A549 treated with Hydrocortisone at 1 μM for 4 hours (cell line): ENCODE results near the gene CALU. TPM values are rescaled to one million over a fixed set of nuclear protein-coding genes. Genes with fewer than 3 reads are reported as not detected.

Experiments used
- total RNA-seq: library from RNA; stranded (reverse); fragments of 200-300 nt; extraction: Qiagen RNA extraction; gene quantifications from 5 replicates; pipeline ENCODE4 v1.2.3, GENCODE V29; 2022

The CALU gene
- total RNA-seq: 125 to 212 TPM (median 150 TPM) in 5 replicates

GRCh38 chr7:128739048-128739962 lies at the start of gene CALU:
Gene CALU, plus strand, starts transcription at chr7:128739359. Its CDS starts 9,225 bp downstream, at chr7:128748584.

GRCh38 chr7:128775744-128776474 lies 36.8 kb downstream of the CALU start, which contains the start of gene OPN1SW:
Gene OPN1SW, minus strand, starts transcription at chr7:128775794. Its CDS starts 13 bp downstream, at chr7:128775781.

GRCh38 chr7:128791121-128791971 lies 52.2 kb downstream of the CALU start, which contains the start of gene CCDC136:
Gene CCDC136, plus strand, starts transcription at chr7:128791968. Its CDS starts 444 bp downstream, at chr7:128792412.

Other genes with a start within 250 kb of the CALU start
- 0.38 to 0.72 TPM (median 0.60 TPM) in 5 replicates for gene GARIN1A, start 67.1 kb upstream of the CALU start, total RNA-seq
- gene OPN1SW, start 36.4 kb downstream of the CALU start, total RNA-seq: not detected in 5 replicates
- gene CCDC136, start 52.6 kb downstream of the CALU start, total RNA-seq: 1.5 to 2.5 TPM (median 2.2 TPM) in 5 replicates
- gene FLNC, start 91.0 kb downstream of the CALU start, total RNA-seq: 3.1 to 5.3 TPM (median 4.0 TPM) in 5 replicates
- gene ATP6V1F, start 123.5 kb downstream of the CALU start, total RNA-seq: 228 to 266 TPM (median 243 TPM) in 5 replicates
- 0.15 to 0.25 TPM (median 0.17 TPM) in 4 of 5 replicates, not detected in the other for gene KCP, start 171.3 kb downstream of the CALU start, total RNA-seq
- 12.2 to 17.8 TPM (median 15.2 TPM) in 5 replicates for gene IRF5, start 198.6 kb downstream of the CALU start, total RNA-seq